ENCODE results near the gene B4GAT1.

- no peak for TF ChIP-seq POLR2A (IDR thresholded peaks at IDR 0.05)
- TF ChIP-seq, protein P1, sequence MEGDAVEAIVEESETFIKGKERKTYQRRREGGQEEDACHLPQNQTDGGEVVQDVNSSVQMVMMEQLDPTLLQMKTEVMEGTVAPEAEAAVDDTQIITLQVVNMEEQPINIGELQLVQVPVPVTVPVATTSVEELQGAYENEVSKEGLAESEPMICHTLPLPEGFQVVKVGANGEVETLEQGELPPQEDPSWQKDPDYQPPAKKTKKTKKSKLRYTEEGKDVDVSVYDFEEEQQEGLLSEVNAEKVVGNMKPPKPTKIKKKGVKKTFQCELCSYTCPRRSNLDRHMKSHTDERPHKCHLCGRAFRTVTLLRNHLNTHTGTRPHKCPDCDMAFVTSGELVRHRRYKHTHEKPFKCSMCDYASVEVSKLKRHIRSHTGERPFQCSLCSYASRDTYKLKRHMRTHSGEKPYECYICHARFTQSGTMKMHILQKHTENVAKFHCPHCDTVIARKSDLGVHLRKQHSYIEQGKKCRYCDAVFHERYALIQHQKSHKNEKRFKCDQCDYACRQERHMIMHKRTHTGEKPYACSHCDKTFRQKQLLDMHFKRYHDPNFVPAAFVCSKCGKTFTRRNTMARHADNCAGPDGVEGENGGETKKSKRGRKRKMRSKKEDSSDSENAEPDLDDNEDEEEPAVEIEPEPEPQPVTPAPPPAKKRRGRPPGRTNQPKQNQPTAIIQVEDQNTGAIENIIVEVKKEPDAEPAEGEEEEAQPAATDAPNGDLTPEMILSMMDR (IDR thresholded peaks at IDR 0.05) = no peak
Measured at GRCh38 chr11:66331542-66332370, 15.7 kb downstream of the B4GAT1 start.
